CD4-positive, alpha-beta T cell treated with Interleukin-6 for 4 hours (primary cell): Measurements from ENCODE around the gene CTSH.

Experiments
- DNase-seq: peaks from one replicate; pipeline ENCODE4 v3.0.0-alpha.2; 2020; ENCODE audit warnings: mixed read lengths

The CTSH gene

DNA sequence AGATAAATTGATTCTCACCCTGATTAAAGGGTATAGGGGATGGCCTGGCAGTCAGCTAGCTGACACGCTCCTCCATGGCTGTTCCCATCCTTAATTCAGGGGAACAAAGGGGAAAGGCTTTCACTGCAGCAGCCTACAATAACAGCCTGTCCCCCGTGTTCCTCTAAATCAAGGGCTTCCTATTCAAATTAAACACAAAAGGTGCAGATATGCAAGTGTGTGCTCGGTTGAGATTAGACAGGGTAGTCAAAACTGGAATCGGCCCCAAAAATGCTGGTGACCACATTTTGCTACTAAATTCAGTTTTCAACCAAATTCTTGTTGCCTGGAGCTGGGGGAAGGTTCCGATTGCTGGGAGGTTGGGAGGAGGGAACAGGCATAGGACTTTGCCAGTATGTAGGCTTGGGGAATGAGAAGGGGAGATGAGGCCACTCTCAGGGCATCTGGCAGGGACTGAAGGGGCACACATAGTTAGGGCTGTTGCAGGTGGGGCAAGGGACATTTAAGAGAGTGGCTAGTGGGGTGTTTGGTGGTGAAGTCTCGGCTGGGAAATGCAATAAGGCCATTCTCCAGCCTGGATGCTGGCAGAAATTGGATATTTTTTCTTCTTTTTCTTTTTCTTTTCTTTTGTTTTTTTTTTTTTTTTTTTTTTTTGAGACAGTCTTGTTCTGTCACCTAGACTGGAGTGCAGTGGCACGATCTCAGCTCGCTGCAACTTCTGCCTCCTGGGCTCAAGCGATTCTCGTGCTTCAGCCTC is 32.9 kb upstream of the CTSH start:
- DNase-seq = no peak

- no peak for DNase-seq
Measured at GRCh38 chr15:78977091-78977571, 32.3 kb upstream of the CTSH start.

- DNase-seq = no peak
Measured at GRCh38 chr15:78976691-78977090, 31.8 kb upstream of the CTSH start.

GRCh38 chr15:78974272-78974918 is 29.5 kb upstream of the CTSH start:
- no peak for DNase-seq

GRCh38 chr15:78969687-78970349 is 25.0 kb upstream of the CTSH start:
- no peak for DNase-seq

DNA sequence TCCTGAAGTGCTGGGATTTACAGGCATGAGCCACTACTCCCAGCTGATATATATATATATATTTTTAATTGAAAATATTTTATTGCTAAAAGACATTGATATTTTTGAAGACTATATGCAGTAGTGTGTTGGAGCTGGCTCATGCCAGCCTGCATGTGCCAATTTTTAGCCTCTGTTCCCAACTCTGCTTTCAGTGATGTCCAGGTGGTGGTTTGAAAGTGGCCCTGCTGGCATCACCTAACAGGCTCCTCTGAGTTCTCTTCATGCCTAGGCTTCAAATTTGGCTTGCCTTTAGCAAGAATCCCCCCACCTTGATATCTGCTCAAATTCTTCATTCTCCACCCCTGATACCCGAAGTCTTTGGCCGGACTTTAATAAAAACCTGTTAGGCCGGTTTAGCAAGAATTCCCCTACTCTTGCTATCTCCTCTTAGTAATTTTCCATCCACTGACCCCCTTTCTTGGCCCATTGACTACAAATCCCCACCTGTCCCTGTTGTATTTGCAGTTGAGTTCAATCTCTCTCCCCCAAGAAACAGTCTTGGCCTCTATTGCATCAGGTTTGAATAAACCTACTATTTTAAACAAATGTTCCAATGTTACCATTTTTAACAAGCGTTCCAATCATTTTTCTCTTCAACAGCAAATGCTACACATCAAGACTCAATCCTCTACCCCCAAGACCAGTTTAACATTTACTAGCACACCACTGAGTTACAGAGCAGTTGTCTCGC is 23.9 kb upstream of the CTSH start:
- DNase-seq = no peak

DNA sequence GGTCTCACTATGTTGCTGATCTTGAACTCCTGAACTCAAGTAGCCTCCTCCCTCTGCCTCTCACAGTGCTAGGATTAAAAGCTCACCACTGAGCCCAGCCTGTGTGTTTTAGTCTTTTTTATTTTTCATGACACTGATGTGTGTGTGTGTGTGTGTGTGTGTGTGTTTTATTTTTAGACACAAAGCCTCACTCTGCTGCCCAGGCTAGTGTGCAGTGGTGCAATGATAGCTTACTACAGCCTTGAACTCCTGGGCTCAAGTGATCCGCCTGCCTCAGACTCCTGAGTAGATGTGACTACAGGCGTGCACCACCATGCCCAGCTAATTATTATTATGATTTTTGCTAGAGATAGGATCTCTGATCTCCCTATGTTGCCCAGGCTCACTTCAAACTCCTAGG is 23.3 kb upstream of the CTSH start:
- no peak for DNase-seq

GRCh38 chr15:78960308-78960707 is 15.5 kb upstream of the CTSH start:
- no peak for DNase-seq

DNA sequence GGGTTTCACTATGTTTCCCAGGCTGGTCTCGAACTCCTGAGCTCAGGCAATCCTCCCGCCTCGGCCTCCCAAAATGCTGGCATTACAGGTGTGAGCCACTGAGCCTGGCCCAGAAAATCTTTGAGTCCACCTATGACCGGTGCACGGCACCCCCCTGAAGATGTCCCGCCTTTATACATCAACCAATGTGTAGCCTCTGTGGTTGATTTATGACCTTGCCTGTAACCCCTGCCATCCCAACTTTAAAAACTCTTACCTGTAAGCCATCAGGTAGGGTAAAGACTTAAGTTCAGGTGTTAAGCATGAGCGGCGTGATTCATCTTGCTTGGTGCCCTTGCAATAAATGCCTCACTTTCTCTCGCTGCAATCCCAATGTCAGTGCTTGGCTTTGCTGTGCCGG is 14.5 kb upstream of the CTSH start:
- no peak for DNase-seq

DNA sequence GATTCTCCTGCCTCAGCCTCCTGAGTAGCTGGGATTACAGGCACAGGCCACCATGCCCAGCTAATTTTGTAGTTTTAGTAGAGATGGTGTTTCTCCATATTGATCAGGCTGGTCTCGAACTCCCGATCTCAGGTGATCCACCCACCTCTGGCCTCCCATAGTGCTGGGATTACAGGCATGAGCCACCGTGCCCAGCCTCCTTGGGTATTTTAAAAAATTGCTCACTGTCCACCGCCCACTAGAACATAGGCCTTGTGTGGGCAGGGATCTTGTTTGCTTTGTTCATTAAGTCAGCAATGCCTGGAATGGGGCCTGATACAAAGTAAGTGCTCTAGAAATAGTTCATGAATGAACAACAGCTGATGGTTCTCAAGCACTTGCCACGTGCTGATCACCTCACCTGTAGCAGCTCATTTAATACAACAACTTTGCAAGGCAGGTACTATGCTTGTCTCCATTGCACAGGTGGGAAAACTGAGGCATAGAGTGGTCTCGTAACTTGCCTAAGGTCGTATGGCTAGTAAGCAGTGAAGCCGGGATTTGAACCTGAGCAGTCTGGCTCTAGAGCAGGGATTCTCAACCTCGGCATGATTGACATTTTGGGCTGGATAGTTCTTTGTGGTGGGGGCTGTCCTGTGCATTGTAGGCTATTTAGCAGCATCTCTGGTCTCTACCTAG is 12.7 kb upstream of the CTSH start:
- DNase-seq = no peak

GRCh38 chr15:78956937-78957336 is 12.1 kb upstream of the CTSH start:
- no peak for DNase-seq

- DNase-seq = no peak
Measured at GRCh38 chr15:78955355-78955754, 10.5 kb upstream of the CTSH start.

DNA sequence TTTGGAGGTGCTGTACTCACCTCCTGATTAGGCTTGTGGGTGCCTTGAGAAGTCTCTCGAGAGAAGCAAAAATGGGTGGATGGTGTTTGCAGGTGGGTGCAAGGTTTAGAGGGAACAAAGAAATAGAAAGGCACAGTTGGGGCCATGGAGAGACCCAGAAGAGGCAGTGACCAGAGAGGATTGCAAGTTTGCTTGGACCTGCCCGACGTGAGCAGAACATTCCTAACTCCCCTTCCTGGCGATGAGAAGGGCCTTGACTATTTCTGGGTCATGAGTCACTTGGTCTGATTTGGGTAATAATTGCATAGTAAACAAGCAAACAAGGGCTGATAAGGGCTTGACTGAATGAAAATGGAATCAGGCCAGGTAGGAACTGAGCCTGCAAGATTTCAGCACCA is 7.0 kb upstream of the CTSH start:
- DNase-seq = no peak

DNA sequence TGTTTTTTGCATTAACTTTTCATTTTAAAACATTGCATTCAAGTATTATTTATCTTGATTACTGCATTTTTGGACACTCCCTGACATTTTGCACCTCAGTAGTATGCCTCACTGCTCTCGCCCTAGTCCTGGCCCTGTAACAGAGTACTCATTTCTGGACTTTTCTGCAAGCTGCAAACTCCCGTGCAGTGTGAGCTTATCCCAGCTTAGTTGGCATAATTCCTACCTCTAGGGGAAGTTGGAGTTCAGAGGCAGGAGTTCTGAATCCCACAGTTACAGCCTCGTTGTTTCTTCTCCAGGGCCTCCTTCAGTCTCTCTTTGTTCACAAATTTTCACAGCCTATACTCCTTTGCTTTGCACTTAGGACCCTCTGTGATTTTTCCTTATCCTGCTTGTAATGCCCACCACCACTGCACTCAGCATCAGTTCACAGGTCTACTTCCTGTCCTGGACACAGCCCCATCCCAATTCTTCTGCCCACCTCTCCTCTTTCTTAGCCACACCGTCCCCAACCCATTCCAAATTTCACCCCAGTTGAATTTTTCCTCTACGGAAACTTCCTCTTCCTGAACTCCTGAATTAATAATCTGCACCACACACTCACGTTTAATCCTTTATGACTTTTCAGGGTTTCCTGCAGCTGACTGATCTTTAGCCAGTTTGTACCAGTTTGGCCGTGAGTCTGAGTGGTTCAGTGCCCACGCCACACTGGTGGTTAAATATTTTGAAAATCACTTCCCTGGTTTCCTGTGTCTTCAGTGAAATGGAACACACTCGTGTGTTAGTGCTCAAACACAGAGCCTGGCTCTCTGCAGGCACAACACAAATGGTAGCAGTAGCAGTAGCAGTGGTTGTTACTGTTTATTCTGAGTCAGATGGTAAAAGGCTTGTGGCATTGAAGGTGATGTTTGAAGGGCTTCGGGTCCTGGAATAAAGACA is 6.3 kb upstream of the CTSH start:
- no peak for DNase-seq

DNA sequence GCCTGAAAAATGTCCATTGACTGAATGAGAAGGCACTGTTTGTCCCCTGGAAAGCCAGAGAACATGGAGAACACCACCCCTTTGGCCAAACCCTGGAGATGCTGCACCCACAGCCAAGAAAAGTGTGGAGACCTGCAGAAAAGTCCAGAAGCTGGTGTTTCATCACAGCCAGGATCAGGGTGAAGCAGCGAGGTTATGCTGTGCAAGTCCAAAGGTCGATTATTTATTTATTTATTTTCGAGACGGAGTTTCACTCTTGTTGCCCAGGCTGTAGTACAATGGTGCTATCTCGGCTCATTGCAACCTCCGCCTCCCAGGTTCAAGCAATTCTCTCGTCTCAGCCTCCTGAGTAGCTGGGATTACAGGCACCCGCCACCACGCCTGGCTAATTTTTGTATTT is 5.5 kb upstream of the CTSH start:
- no peak for DNase-seq

- no peak for DNase-seq
Measured at GRCh38 chr15:78949461-78949860, 4.6 kb upstream of the CTSH start.

DNA sequence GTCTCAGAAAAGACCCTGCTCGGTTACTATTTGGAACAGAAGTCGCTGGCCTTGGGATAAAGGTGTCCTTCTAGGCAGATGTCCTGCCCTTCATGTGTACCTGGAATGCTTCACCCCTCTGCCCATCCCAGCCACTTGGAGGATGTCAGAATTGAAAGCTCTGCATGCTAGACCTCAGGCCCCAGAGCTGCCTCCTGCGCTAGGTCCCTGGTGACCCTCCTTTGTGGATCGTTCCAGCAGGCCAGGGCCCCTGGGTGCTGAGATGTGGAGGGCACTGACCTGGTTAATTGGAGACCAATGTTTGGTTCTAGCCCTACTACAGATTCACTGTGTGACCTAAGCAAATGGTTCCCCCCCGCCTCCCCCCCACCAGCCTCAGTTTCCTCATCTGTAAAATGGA is 2.7 kb upstream of the CTSH start:
- DNase-seq = no peak

DNA sequence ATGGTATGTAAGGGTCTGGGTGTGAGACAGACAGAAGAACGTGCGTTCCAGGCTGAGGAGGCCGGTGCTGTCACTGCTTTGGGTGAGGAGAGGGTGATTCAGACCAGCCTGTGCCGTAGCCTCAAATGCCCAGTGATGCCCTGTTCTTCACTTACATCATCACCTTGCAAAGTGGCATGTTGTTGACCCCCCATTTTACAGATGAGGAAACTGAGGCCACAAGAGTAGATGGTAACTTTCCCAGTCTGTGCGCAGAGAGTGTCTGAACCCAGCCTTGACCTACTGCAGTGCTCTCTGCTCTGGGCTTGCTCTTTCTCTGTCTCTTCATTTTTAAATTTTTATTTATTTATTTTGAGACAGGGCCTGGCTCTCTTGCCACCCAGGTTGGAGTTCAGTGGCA is 1.6 kb upstream of the CTSH start:
- DNase-seq = no peak

- DNase-seq = no peak
Measured at GRCh38 chr15:78944202-78944625, 632 bp downstream of the CTSH start.

DNA sequence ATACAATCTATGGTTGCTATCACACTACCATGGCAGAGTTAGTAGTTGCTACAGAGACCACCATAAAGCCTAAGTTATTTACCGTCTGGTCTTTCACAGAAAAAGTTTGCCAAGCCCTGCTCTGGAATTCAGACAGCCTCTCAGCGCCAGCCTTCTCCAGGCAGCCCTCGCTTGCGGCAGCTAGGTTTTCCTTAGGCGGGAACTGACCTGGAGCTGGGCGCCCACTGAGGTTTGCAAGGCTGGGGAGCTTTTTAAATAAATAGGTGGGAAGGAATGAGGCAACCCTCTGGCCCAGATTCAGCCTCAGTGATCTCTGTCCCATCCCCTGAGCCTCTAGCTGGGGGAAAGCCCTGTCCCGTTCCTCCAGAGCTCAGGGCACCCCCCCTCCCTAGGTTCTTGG is 1.2 kb downstream of the CTSH start:
- no peak for DNase-seq

DNA sequence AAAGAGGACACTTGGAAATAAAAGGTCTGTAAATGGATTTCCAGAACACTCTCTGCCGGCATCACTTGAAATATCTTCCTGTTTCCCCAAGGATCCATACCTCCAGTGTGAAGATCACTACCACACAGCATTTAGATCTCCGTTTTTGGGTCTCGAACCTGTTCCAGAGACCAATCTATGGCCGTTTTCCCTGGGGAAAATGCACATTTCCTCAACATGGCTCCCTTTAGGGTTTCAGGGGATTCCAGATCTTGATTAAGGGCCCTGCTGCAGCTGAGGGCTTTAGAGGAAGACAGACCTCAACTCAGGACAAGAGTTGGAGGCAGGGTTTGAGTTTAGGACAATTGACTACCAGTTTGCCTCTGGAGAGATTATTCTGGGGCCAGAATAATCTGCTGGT is 2.1 kb downstream of the CTSH start:
- no peak for DNase-seq
